ENCODE measurements around the gene RNF180. TPM values are rescaled to one million over a fixed set of nuclear protein-coding genes. Genes with fewer than 3 reads are reported as not detected.

Gene RNF180
- total and polyA plus RNA-seq, 2 of the 8 experiments (the other 6 are each of a cell fraction or from before 2014, with no cell fraction given), result 0.39 to 2.3 TPM

- Histone ChIP-seq H3K4me2 (ENCODE audit: insufficient read depth in 1 of 2, low read depth in 2 of 2, low read length in 2 of 2) (no peak overlapping the region), H3K18ac (ENCODE audit: extremely low read depth, low read length) (no peak overlapping the region), H2BK15ac (ENCODE audit: low read length) (no peak overlapping the region), H2BK20ac (ENCODE audit: low read length) (no peak overlapping the region), H2BK5ac (ENCODE audit: low read depth, low read length) (no peak overlapping the region), H3K27me3 (replicated peaks in 1 of 4; ENCODE audit: control insufficient read depth in 3 of 4, extremely low read depth in 1 of 4, insufficient read depth in 3 of 4, low read length in 3 of 4) (no peaks in the 10 kb centered on the region), H3K79me1 (ENCODE audit: low read depth, low read length) (no peaks in the 10 kb centered on the region), H4K91ac (replicated peaks; ENCODE audit: insufficient read length, low read length) (no peak overlapping the region), H2BK12ac (ENCODE audit: low read depth, low read length) (no peak overlapping the region), H3K4ac (replicated peaks; ENCODE audit: insufficient read length, low read depth, low read length) (no peak overlapping the region), H2AFZ (ENCODE audit: low read length) (no peak overlapping the region), H3K14ac (ENCODE audit: insufficient read length) (no peak overlapping the region), H3K9ac (replicated peaks in 1 of 4; ENCODE audit: extremely low read depth in 1 of 4, low read depth in 3 of 4, low read length in 3 of 4) (no peak overlapping the region), H3K9me3 (ENCODE audit: insufficient read depth in 2 of 2, low read depth in 1 of 2, low read length in 1 of 2) (no peaks in the 10 kb centered on the region), H3K4me3 (ENCODE audit: extremely low read depth in 1 of 4, insufficient read depth in 2 of 4, low read depth in 3 of 4, low read length in 4 of 4) (no peak overlapping the region), H3K23ac (ENCODE audit: insufficient read length) (no peak overlapping the region), H4K20me1 (replicated peaks in 1 of 2; ENCODE audit: control insufficient read depth in 1 of 2, insufficient read depth in 2 of 2, low read length in 2 of 2) (no peaks in the 10 kb centered on the region), H4K8ac (ENCODE audit: extremely low read depth, insufficient read depth, low read length) (no peak overlapping the region), H3K36me3 (ENCODE audit: control insufficient read depth in 2 of 4, insufficient read depth in 4 of 4, low read length in 3 of 4) (no peaks in the 10 kb centered on the region), H4K5ac (ENCODE audit: insufficient read length, low read depth, low read length) (no peak overlapping the region), H3K27ac (ENCODE audit: low read depth, low read length) (no peak overlapping the region), H3K23me2 (ENCODE audit: low read depth, low read length) (no peaks in the 10 kb centered on the region), H2BK120ac (replicated peaks; ENCODE audit: low read depth, low read length) (no peak overlapping the region), H3K56ac (replicated peaks; ENCODE audit: insufficient read length, low read depth, low read length) (no peak overlapping the region), H3K79me2 (ENCODE audit: control insufficient read depth in 1 of 2, insufficient read depth in 2 of 2, low read length in 2 of 2) (no peaks in the 10 kb centered on the region), H3K4me1 (replicated peaks in 1 of 4; ENCODE audit: control insufficient read depth in 3 of 4, insufficient read depth in 4 of 4, low read length in 3 of 4) (no peaks in the 10 kb centered on the region), H2AK5ac (ENCODE audit: low read depth, low read length) (no peak overlapping the region)
- ChIA-PET CTCF (ENCODE audit: partially characterized antibody) (interaction anchor here (1.3 to 2.1 kb wide), 2 partner anchors 9 to 46 kb away, joined by 4 to 5 read pairs; no protein-coding TSS in a partner anchor), POLR2A (ENCODE audit: partially characterized antibody) (no interaction called here)
- WGBS, 2 experiments (ENCODE audit: extremely low coverage in 1 of 2, insufficient coverage in 1 of 2, insufficient read length in 1 of 2, insufficient replicate concordance in 2 of 2, low coverage in 1 of 2, low lambda C conversion rate in 2 of 2, missing lambda C conversion rate in 1 of 2), result 63% methylated on average over 1 of the region's 1 CpG; no CpG with 5 or more reads in 1 of the 2 experiments
- DNase-seq (ENCODE audit: low read depth in 1 of 2, low spot score in 2 of 2), result no peak
- no peak for FAIRE-seq
- TF ChIP-seq NRF1 (IDR thresholded peaks at IDR 0.05; ENCODE audit: low read depth, low read length), result no peak
- TF ChIP-seq RFX5 (IDR thresholded peaks at IDR 0.05; ENCODE audit: borderline replicate concordance, low read depth, low read length), result no peak
- TF ChIP-seq HDAC2 (IDR thresholded peaks at IDR 0.05; ENCODE audit: borderline replicate concordance in 1 of 2, low read depth in 2 of 2, low read length in 2 of 2), result no peak
- TF ChIP-seq BCL11A (IDR thresholded peaks at IDR 0.05; ENCODE audit: low read depth in 2 of 2, low read length in 2 of 2), result no peak
- TF ChIP-seq TCF12 (IDR thresholded peaks at IDR 0.05; ENCODE audit: low read depth, low read length), result no peak
- TF ChIP-seq ATF2 (IDR thresholded peaks at IDR 0.05; ENCODE audit: low read length), result no peak
- no peak for TF ChIP-seq PHF8 (conservative IDR thresholded peaks at IDR 0.05; ENCODE audit: low read depth, low read length)
- TF ChIP-seq SIN3A (conservative IDR thresholded peaks at IDR 0.05 in 1 of 2, IDR thresholded peaks at IDR 0.05 in 1 of 2; ENCODE audit: low read depth in 1 of 2, low read length in 2 of 2), result no peak
- no peak for TF ChIP-seq TAF7 (optimal IDR thresholded peaks at IDR 0.05; ENCODE audit: borderline replicate concordance, low read depth, low read length)
- no peak for TF ChIP-seq CEBPB (IDR thresholded peaks at IDR 0.05; ENCODE audit: low read depth, low read length)
- TF ChIP-seq ATF3 (IDR thresholded peaks at IDR 0.05; ENCODE audit: insufficient read depth, low read depth, low read length), result no peak
- TF ChIP-seq GTF2F1 (IDR thresholded peaks at IDR 0.05; ENCODE audit: borderline replicate concordance, low read depth, low read length), result no peak
Measured at GRCh38 chr5:64199425-64199824, 33.8 kb downstream of the RNF180 start.
